ENCODE results near the gene CSNK1G2.

DNA sequence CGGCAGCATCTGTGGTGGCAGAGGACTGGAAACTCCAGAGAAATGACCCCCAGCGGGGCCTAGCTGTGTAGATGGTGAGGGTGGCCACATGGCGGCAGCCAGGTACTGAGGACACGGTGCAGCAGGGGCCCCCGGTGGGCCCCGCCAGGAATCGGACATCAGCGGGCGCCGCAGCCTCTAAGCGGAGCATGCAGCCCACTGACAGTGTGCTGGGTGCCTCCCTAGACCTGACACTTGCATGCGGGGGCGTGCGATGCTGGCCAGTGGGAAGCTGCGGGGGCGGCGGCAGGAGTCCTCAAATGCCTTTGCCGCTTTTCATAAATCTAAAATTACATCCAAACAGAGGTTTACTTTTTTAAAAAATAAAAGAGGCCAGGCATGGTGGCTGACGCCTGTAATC, 19.6 kb upstream of the CSNK1G2 start:
- TF ChIP-seq CTCF (IDR thresholded peaks at IDR 0.05): no peak
- TF ChIP-seq EP300 (IDR thresholded peaks at IDR 0.05): no peak
- no peak for TF ChIP-seq POLR2A (IDR thresholded peaks at IDR 0.05)
